Stimulated activated CD4-positive, alpha-beta T cell treated with anti-CD3 and anti-CD28 coated beads, TNF-alpha, amount 100 ng/mL, for 24 hours (primary cell): Measurements from ENCODE around the gene FKBP2.

ENCODE experiments used
- DNase-seq, 3 experiments: peaks; one replicate each; pipeline ENCODE4 v3.0.0-alpha.2; 2020; ENCODE audit warnings: low read depth in 3 of 3

FKBP2 gene

DNA sequence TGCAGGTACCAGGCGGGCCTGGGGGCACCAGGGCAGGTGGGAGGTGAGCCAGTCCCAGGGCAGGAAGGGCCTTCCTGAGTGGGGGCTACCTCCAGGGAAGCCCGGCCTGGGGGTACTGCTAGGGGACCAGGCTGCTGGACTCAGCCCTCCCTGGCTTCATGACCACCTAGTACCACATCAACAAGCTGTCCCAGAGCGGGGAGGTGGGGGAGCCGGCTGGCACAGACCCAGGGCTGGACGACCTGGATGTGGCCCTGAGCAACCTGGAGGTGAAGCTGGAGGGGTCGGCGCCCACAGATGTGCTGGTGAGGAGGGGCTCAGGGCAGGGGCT lies 21.6 kb upstream of the FKBP2 start:
- no peak for DNase-seq

DNA sequence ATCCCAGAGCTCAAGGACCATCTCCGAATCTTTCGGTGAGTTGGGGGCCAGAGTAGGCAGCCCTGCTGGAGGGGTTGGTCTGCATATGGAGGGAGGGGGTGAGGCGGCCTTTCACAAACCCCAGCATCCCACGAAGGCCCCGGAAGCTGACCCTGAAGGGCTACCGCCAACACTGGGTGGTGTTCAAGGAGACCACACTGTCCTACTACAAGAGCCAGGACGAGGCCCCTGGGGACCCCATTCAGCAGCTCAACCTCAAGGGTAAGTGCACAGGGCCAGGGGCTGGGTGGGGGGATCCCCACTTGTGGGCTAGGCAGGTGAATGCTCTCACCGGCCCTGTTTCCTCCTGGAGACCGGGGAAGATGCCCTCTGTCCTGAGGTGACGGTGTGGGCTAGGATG lies 21.1 kb upstream of the FKBP2 start:
- no peak for DNase-seq

DNA sequence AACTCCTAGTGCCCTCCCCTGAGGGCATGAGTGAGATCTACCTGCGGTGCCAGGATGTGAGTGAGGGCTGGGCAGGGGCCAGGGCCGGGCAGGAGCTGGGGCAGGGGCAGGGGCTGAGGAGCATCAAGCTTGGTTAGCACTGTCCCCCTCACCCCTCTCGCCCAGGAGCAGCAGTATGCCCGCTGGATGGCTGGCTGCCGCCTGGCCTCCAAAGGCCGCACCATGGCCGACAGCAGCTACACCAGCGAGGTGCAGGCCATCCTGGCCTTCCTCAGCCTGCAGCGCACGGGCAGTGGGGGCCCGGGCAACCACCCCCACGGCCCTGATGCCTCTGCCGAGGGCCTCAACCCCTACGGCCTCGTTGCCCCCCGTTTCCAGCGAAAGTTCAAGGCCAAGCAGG lies 20.6 kb upstream of the FKBP2 start:
- no peak for DNase-seq

DNA sequence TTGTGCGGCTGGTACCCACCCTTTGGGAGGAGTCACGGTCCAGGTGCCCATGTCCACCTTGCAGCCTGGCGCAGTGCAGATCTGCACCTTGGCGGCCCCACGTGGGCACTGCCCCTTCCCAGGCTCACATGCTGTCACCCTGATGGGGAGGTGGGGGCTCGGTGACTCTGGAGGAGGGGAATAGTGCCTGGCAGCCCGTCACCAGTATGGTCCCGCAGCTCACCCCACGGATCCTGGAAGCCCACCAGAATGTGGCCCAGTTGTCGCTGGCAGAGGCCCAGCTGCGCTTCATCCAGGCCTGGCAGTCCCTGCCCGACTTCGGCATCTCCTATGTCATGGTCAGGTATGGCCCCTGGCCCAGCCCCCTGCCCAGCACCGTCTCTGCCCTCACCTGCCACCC lies 20.1 kb upstream of the FKBP2 start:
- no peak for DNase-seq

DNA sequence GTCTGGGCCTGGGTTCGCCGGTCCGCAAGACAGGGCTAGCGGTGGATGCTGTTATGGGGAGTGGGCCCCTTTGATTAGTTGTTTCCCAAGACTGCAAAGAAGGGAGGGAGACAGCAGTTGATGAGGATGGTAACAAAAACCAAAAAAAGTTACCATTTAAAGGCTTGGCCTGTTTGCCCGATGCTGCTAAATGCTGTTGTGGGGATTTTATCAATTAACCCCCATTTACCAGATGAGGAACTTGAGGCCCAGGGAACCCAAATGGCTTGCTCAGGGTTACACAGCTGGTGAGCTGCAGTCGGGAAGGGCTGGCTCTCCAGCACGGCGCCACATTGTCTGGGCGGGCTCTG lies 18.3 kb upstream of the FKBP2 start:
- DNase-seq: no peak

DNA sequence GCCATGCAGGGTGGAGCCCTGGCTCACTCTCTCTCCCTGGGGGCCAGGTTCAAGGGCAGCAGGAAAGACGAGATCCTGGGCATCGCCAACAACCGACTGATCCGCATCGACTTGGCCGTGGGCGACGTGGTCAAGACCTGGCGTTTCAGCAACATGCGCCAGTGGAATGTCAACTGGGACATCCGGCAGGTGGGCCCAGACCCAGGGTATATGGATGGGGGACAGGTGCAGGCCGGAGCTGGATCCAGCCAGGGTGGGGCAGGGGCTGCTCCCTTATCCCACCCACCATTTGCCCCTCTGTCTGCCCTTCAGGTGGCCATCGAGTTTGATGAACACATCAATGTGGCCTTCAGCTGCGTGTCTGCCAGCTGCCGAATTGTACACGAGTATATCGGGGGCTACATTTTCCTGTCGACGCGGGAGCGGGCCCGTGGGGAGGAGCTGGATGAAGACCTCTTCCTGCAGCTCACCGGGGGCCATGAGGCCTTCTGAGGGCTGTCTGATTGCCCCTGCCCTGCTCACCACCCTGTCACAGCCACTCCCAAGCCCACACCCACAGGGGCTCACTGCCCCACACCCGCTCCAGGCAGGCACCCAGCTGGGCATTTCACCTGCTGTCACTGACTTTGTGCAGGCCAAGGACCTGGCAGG lies 17.8 kb upstream of the FKBP2 start:
- no peak for DNase-seq

DNA sequence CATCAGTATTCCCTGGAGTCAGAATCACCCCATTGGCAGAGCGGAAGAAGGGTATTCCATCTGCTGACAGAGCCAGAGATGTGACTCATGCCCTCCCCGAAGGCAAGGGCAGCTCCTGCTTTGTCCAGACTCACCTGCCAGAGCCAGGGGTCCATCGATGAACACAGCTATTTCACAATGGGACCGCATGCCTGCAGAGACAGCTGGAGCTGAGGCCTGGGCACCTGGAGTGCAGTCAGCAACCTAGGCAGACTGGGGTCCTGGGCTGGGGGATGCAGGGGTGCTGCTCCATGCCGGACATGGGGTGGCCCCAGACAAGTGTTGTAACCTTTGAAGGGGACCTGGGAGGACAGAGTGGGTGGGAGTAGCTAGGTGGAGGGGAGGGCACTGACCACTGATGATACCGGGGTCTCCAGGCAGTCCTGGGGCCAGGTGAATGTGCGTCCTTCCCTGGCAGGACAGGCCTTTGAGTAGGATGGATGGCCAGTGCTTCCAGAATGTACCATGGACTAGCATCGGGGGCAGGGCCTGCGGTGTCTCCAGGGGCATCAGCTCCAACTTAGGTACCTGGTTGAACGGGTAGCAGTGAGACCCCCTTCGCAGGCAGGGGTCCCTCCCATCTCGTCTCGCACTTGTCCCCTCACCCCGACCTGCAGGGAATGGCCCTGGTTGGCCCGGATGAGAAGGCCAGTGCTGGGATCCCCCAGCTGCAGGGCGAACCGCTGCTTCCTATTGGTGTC lies 16.6 kb upstream of the FKBP2 start:
- DNase-seq: no peak

DNA sequence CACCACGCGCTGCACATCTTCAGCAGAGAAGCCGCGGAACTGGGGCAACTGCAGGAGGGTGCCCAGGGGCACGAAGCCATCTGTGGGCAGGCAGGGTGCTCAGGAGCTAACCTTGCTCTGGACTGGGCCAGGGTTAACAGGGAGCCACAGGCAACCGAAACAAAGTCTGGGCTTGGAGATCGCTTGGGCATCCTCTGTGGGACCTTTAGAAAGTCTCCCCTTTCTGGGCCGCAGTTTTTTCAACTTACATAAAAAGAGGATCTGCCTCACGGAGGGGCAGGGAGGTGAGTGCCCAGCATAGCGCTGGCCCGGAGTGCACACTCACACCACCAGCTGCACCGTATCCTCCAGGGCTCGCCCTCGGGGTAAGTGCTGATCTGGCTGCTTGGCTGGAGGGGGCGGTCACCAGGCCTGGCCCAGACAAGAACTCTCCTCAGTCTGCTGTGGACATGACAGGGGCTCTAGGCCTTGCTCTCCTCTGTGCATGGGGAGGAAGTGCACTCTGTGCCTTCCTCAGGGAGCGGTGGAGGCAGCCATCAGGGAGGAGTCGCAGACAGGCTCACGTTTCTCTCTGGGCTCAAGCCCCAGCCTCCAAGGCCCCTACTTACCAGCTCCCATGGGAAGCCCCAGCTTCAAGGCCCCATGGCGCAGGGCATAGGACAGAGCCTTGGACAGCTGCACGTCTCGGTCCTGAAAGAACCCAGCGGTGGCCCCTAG lies 15.8 kb upstream of the FKBP2 start:
- DNase-seq: no peak

DNA sequence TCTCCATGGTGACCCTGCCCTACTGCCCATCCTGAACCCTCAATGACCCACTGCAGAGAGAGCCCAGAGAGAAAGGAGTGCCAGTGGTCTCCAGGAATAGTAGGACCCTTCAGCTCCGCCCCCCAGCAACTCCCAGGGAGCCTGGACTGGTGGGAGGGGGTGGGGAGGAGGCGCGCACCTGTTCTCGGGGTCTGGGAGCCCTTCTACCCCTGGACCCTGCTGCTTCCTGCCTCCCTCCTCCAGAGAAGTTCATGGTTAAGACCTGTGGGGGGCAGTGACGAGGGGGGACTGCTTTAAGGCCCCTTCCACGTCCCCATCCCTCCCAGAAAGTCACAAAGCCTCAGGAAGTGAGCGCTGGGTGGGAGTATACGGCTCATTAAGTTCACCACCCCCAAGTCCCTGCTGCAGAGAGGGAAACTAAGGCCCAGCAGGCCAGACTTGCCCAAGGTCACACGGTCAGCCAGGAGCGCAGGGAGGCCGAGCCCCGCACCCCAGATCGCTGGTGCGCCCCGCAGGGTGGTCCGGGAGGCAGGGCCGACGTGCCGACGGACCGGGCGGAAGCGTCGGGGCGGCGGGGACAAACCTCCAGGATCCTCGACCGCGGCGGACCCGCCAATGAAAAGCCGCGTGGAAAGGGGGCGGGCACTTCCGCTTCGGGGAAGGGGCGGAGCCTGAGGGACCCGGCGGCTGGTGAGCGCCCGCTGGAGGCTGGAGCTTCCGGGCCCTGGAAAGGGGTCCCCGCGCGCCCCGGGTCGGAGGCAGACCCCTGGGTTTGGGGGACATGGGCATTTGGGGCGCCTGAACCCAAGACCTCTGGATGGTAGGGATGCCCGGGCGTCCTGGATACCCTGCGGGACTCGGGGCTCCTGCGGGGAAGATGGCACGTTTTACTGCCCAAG lies 15.0 kb upstream of the FKBP2 start, which contains the start of the genes NUDT22 and TRPT1:
Gene NUDT22, plus strand, starts transcription at position 667 of the 899 bp plus-strand sequence. CDS start 379 bp downstream, outside the sequence.
Gene TRPT1, minus strand, starts transcription at position 579 of the 899 bp plus-strand sequence. Its CDS starts 326 bp downstream, at position 253.
- peak; percentile 86 to 96 (median 89) for DNase-seq

DNA sequence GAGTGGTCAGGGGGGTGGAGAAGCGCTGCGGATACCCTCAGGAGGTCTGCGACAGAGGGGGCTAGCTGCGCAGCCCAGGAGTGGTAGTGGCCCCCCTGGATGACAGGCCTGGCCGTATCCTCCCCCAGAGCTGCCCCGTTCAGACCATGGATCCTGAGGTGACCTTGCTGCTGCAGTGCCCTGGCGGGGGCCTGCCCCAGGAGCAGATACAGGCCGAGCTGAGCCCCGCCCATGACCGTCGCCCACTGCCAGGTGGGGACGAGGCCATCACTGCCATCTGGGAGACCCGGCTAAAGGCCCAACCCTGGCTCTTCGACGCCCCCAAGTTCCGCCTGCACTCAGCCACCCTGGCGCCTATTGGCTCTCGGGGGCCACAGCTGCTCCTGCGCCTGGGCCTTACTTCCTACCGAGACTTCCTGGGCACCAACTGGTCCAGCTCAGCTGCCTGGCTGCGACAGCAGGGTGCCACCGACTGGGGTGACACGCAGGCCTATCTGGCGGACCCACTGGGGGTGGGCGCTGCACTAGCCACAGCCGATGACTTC lies 14.3 kb upstream of the FKBP2 start:
- peak in 1 of 3 experiments; percentile 72 for DNase-seq

DNA sequence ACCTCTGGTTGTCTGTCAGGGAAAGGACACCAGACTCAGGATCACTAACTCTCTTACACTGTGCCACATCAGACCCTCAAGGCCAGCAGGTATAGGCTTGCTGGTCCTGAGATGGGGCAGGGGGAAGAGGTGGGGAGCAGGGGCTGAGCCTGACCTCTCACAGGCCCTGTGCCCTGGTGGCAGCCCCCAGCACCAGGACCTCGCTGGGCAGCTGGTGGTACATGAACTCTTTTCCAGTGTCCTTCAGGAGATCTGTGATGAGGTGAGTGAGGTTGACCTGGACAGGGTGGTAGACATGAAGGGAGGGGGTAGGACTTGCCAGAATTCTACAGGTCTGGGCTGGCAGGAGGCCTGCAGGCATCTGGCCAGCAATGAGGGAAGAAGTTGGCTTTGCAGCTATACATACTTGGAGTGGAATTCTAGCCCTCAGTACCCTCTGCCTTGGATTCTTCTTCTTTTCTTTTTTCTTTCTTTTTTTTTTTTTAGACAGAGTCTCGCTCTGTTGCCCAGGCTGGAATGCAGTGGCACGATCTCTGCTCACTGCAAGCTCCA lies 13.4 kb upstream of the FKBP2 start:
- no peak for DNase-seq

DNA sequence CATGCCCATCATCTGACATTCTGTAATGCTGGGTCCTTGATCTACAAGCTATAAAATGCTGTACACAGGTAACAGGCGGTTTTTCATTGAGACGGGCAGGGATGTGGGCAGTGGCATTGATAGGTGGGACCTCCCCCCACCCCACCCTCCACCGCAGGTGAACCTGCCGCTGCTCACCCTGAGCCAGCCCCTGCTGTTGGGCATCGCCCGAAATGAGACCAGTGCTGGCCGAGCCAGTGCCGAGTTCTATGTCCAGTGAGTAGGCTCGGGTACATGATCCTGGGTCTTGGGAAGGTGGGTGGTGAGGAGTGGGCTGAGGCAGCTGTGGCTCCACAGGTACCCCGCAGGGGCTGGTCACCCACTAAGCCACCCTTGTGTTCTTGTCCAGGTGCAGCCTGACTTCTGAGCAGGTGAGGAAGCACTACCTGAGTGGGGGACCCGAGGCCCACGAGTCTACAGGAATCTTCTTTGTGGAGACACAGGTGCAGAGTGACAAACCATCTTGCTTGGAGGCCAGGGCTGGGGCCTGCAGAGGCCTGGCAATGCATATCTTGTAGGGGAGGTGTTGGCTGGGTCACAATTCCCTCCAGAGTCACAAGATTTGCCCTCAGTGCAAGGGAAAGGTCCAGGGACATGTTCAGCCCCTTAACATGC lies 11.7 kb upstream of the FKBP2 start:
- no peak for DNase-seq

DNA sequence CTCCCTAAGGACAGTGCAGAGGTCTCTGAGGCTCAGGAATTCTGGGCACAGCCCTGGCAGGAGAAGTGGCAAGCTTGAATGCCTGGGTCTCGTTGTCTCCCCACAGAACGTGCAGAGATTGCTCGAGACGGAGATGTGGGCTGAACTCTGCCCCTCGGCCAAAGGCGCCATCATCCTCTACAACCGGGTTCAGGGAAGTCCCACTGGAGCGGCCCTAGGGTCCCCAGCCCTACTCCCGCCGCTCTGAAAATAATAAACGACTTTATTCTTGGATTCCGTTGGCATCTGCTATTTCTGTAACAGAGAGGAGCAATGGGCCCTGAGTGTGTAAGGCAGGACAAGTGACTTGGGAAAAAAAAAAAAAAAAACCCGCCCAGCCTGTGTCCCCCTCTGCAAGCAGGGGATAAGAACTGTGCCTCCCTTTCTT lies 11.1 kb upstream of the FKBP2 start:
- no peak for DNase-seq

DNA sequence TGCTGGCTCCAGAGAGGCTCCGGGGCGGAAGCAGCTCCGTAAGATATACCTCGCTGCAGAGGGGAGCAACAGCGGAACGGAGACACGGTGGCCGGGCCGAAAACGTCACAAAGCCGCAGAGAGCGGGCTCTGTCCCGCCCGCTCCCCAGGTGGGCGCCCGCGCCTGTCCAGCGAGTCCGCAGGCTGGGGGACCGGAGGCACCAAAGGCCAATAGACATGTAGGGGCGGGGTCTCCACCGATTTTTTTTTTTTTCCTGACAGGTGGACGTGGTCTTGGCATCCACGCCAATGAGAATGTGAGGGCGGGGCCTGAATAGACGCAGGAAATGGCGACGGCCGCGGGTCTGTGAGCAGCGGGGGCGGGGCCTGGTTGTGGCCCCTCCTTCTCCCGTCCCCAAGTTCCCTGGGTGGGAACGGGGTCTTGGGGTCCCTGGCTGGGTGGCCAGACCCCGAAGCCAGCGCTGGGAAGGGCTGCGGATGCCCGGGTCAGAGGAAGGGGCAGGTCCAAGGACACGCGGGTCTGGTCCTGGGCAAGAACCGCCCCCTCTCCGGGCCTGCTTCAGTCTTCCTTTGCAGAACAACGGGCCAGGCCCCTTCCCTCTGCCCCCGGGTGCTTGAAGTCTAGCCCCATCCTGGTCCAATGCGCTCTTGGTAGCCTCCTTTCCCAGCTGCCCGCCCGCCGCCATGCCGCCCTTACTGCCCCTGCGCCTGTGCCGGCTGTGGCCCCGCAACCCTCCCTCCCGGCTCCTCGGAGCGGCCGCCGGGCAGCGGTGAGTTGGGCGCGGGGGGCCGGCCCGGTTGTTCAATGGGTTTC lies 10.5 kb upstream of the FKBP2 start, which contains the start of gene DNAJC4:
Gene DNAJC4, plus strand, starts transcription at position 378 of the 814 bp plus-strand sequence. Its CDS starts 307 bp downstream, at position 685.
- peak; percentile 74 to 90 (median 75) for DNase-seq

DNA sequence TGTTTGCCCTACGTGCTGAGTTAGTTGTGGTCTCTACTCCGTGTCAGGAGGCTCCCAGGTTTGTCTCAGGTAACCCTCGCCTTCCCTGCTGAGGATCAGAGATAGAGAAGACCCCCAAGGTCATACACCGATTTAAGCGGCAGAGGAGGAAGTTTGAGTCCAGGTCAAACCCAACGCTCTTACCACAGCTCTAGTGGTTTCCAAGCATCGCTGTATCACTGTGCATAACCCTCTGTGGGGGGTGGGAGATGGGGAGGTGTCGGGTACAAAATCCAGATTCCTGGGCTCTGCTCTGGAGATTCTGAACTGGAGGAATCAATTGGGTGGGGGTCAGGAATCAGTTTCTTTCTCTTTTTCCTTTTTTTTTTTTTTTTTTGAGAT lies 9.9 kb upstream of the FKBP2 start:
- DNase-seq: no peak

DNA sequence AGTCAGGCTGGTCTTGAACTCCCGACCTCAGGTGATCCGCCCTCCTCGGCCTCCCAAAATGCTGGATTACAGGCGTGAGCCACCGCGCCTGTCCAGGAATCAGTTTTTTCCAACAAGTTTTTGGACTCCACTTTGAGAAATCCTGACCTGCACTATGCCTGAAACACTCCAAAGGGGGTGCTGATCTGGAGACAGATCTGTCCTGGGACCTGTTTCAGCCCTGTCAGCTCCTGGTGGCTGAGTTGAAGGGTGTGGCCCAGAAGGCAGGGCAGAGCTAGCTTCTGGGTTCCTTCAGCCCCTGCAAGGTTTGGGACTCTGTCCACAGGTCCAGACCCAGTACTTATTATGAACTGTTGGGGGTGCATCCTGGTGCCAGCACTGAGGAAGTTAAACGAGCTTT lies 9.3 kb upstream of the FKBP2 start:
- no peak for DNase-seq

DNA sequence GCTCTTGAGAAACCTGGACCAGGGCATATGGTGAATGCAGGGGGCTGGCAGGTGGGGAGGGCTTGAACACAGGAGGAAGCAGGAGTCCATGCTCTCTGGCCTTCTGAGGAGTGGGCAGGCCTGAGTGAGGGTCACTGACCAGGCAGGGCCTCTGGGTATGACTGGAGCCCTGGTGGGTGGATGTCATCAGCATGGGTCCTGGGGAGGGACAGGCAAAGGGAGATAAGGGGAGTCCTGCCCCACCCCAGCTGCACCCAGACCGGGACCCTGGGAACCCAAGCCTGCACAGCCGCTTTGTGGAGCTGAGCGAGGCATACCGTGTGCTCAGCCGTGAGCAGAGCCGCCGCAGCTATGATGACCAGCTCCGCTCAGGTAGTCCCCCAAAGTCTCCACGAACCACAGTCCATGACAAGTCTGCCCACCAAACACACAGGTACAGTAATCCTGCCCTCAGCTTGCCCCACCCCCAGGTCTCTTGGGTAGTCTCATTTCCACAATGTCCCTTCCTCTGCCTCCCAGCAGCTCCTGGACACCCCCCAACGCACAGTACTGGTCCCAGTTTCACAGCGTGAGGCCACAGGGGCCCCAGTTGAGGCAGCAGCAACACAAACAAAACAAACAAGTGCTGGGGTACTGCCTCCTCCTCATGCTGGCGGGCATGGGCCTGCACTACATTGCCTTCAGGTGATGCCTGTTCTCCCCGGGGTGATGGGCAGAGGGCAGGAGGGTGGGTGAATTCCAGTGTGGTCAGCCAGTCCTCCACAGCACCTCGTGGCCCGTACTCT lies 8.5 kb upstream of the FKBP2 start:
- no peak for DNase-seq

DNA sequence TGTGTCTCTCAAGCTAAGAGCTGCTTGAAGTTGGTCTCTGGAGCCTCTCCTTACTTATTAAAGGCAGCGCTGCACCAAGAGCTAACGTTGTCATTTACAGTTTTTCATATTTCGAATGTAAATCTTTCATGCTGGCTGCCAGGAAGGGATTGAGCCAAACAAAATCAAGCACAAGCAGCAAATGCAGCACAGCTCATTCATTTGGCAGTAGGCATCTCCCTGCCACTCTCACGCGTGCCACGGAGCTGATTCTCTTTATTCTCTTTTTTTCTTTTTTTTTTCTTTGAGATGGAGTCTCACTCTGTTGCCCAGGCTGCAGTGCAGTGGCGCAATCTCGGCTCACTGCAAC lies 8.0 kb upstream of the FKBP2 start:
- no peak for DNase-seq
